ENCODE results near the gene BCL7C. TPM values are rescaled to one million over a fixed set of nuclear protein-coding genes. Genes with fewer than 3 reads are reported as not detected.

Gene BCL7C
- total and polyA plus RNA-seq, 2 of the 13 experiments (the other 11 are each of a cell fraction or from before 2014, with no cell fraction given): 17.7 to 33.8 TPM

GRCh38 chr16:30922420-30922959 is 28.6 kb upstream of the BCL7C start (continued):
- TF ChIP-seq NFAT5 (CRISPR knock-in tag; IDR thresholded peaks at IDR 0.05) (no peak), PHF20 (CRISPR knock-in tag; IDR thresholded peaks at IDR 0.05) (peak; percentile 75), ZNF441 (CRISPR knock-in tag; IDR thresholded peaks at IDR 0.05; ENCODE audit: borderline replicate concordance) (no peak), ZNF703 (CRISPR knock-in tag; IDR thresholded peaks at IDR 0.05; ENCODE audit: borderline replicate concordance) (no peak), JUN (CRISPR knock-in tag; IDR thresholded peaks at IDR 0.05) (no peak), HOXD1 (CRISPR knock-in tag; IDR thresholded peaks at IDR 0.05) (peak; percentile 68; the same call in 1 of the 2 replicates), KMT2B (CRISPR knock-in tag; IDR thresholded peaks at IDR 0.05) (0 out of 2 replicates have a peak, but pooled peaks have one; percentile 3), ERF (CRISPR knock-in tag; IDR thresholded peaks at IDR 0.05) (peak; percentile 75), GTF3A (CRISPR knock-in tag; conservative IDR thresholded peaks at IDR 0.05) (no peak), ZNF572 (CRISPR knock-in tag; IDR thresholded peaks at IDR 0.05) (0 out of 2 replicates have a peak, but pooled peaks have one; percentile 56), MAZ (IDR thresholded peaks at IDR 0.05; ENCODE audit: borderline replicate concordance, low read depth, low read length) (peak; percentile 78; the same call in 1 of the 2 replicates), MAZ (CRISPR knock-in tag; IDR thresholded peaks at IDR 0.05; ENCODE audit: low read depth) (peak; percentile 87), NFIB (CRISPR knock-in tag; IDR thresholded peaks at IDR 0.05; ENCODE audit: borderline replicate concordance) (no peak), ZNF652 (CRISPR knock-in tag; IDR thresholded peaks at IDR 0.05; ENCODE audit: borderline replicate concordance, low read depth) (no peak), PRPF4 (IDR thresholded peaks at IDR 0.05; ENCODE audit: low read depth, low read length, poor library complexity, severe bottlenecking) (no peak), HES4 (CRISPR knock-in tag; IDR thresholded peaks at IDR 0.05; ENCODE audit: borderline replicate concordance) (no peak; the same call in 1 of the 2 replicates), GATAD1 (CRISPR knock-in tag; IDR thresholded peaks at IDR 0.05) (peak; percentile 87), TRIM22 (IDR thresholded peaks at IDR 0.05) (no peak), ZNF33A (CRISPR knock-in tag; IDR thresholded peaks at IDR 0.05; ENCODE audit: borderline replicate concordance) (no peak), PTBP1 (IDR thresholded peaks at IDR 0.05; ENCODE audit: low read depth, low read length, poor library complexity, severe bottlenecking) (no peak), CBX2 (IDR thresholded peaks at IDR 0.05; ENCODE audit: low read depth, low read length) (no peak; the same call in 1 of the 2 replicates), CBX2 (CRISPR knock-in tag; IDR thresholded peaks at IDR 0.05; ENCODE audit: low read depth) (no peak), ZIK1 (CRISPR knock-in tag; IDR thresholded peaks at IDR 0.05; ENCODE audit: borderline replicate concordance, low read depth) (no peak), ZNF580 (CRISPR knock-in tag; IDR thresholded peaks at IDR 0.05; ENCODE audit: borderline replicate concordance, low read depth) (0 out of 2 replicates have a peak, but pooled peaks have one; percentile 13), ZSCAN25 (CRISPR knock-in tag; IDR thresholded peaks at IDR 0.05) (no peak), ARNTL (CRISPR knock-in tag; IDR thresholded peaks at IDR 0.05) (no peak)

Measured in HepG2 (cell line).